Fibroblast of lung (primary cell): ENCODE results near the gene FBXO38. TPM values are rescaled to one million over a fixed set of nuclear protein-coding genes. Genes with fewer than 3 reads are reported as not detected.

Experiments
- DNase-seq, 2 donors: peaks; one replicate each; pipeline versions ENCODE4 v3.0.0 to v3.0.0-alpha.2; 2010; ENCODE audit warnings: low read depth in 2 of 2
- H2AFZ ChIP-seq: 2 replicates; pipeline ENCODE4 v1.5.1; 2012; ENCODE audit warnings: low read length, control low read depth, inconsistent platforms
- H3K27ac ChIP-seq: 2 replicates; pipeline ENCODE4 v1.5.1; 2011; ENCODE audit warnings: low read length, control low read depth; ENCODE audit not compliant: insufficient read depth
- H3K27me3 ChIP-seq: 2 replicates; pipeline ENCODE4 v1.5.1; 2011; ENCODE audit warnings: mild to moderate bottlenecking, low read length; ENCODE audit not compliant: control insufficient read depth, insufficient read depth
- H3K36me3 ChIP-seq: 2 replicates; pipeline ENCODE4 v1.5.1; 2011; ENCODE audit warnings: low read length; ENCODE audit not compliant: control insufficient read depth, insufficient read depth
- H3K4me1 ChIP-seq: 2 replicates; pipeline ENCODE4 v1.5.1; 2011; ENCODE audit warnings: low read length; ENCODE audit not compliant: control insufficient read depth, insufficient read depth; ENCODE audit errors: extremely low read depth
- H3K4me2 ChIP-seq: 2 replicates; pipeline ENCODE4 v1.5.1; 2011; ENCODE audit warnings: low read length, control low read depth; ENCODE audit not compliant: insufficient read depth; ENCODE audit errors: extremely low read depth
- H3K4me3 ChIP-seq, 4 experiments: fragments of 200-600 bp in 1 of 4; sonication (generic) in 1 of 4; replicated peaks in 1 of 4; 2 replicates each; pipeline ENCODE4 v1.5.1; 2011 to 2016; ENCODE audit warnings: low read length in 4 of 4, low read depth in 3 of 4, mild to moderate bottlenecking in 3 of 4, control low read depth in 2 of 4, inconsistent platforms in 1 of 4, mixed read lengths in 1 of 4; ENCODE audit not compliant: insufficient read depth in 1 of 4; ENCODE audit errors: control extremely low read depth in 1 of 4
- H3K79me2 ChIP-seq: 2 replicates; pipeline ENCODE4 v1.5.1; 2012; ENCODE audit warnings: mild to moderate bottlenecking, low read length, inconsistent platforms; ENCODE audit not compliant: control insufficient read depth, insufficient read depth
- H3K9ac ChIP-seq: 2 replicates; pipeline ENCODE4 v1.5.1; 2011; ENCODE audit warnings: mild to moderate bottlenecking, low read length, control low read depth; ENCODE audit not compliant: insufficient read depth
- H3K9me3 ChIP-seq: 2 replicates; pipeline ENCODE4 v1.5.1; 2012; ENCODE audit warnings: low read depth, low read length; ENCODE audit not compliant: control insufficient read depth, insufficient read depth
- H4K20me1 ChIP-seq: 2 replicates; pipeline ENCODE4 v1.5.1; 2011; ENCODE audit warnings: low read length; ENCODE audit not compliant: control insufficient read depth, insufficient read depth; ENCODE audit errors: extremely low read depth
- EZH2 ChIP-seq: IDR thresholded peaks from 2 replicates; pipeline ENCODE4 v1.5.1; 2012; ENCODE audit warnings: low read length, control low read depth, mild to moderate bottlenecking; ENCODE audit errors: missing control alignments
- polyA plus RNA-seq, 2 donors: library from polyadenylated mRNA; depleted of rRNA in 1 of 2; stranded (reverse) in 1 of 2; unstranded in 1 of 2; fragments of >200 nt; gene quantifications; 2 replicates each; pipeline ENCODE4 v1.2.1, GENCODE V29; 2011 to 2012; ENCODE audit warnings: missing spikeins in 1 of 2
- total RNA-seq: library from RNA; depleted of rRNA; stranded (reverse); fragments of >200 nt; gene quantifications from 2 replicates; pipeline ENCODE4 v1.2.1, GENCODE V29; 2014
- TF ChIP-seq, protein P1 (sequence below), 2 donors: IDR thresholded peaks in 1 of 2; conservative IDR thresholded peaks in 1 of 2; 1 replicate in 1 of 2; 2 replicates in 1 of 2; pipeline ENCODE4 v1.5.1; 2011 to 2012; ENCODE audit warnings: low read length in 2 of 2, control low read depth in 1 of 2, inconsistent platforms in 1 of 2, low read depth in 1 of 2, mild to moderate bottlenecking in 1 of 2

Gene FBXO38
- total and polyA plus RNA-seq, 2 donors (not counting 1 experiment from before 2014, with no cell fraction given) = 25.0 to 62.4 TPM

- H3K4me2 ChIP-seq = no peak overlapping the region
- H3K36me3 ChIP-seq = peaks cover 1% of the 10 kb centered on the region
- no peak for TF ChIP-seq EZH2
- TF ChIP-seq, protein P1, sequence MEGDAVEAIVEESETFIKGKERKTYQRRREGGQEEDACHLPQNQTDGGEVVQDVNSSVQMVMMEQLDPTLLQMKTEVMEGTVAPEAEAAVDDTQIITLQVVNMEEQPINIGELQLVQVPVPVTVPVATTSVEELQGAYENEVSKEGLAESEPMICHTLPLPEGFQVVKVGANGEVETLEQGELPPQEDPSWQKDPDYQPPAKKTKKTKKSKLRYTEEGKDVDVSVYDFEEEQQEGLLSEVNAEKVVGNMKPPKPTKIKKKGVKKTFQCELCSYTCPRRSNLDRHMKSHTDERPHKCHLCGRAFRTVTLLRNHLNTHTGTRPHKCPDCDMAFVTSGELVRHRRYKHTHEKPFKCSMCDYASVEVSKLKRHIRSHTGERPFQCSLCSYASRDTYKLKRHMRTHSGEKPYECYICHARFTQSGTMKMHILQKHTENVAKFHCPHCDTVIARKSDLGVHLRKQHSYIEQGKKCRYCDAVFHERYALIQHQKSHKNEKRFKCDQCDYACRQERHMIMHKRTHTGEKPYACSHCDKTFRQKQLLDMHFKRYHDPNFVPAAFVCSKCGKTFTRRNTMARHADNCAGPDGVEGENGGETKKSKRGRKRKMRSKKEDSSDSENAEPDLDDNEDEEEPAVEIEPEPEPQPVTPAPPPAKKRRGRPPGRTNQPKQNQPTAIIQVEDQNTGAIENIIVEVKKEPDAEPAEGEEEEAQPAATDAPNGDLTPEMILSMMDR (conservative IDR thresholded peaks at IDR 0.05 in 1 of 2, IDR thresholded peaks at IDR 0.05 in 1 of 2; ENCODE audit: low read depth in 1 of 2, low read length in 2 of 2) = no peak
- no peaks in the 10 kb centered on the region for H3K27me3 ChIP-seq
- H2AFZ ChIP-seq = no peak overlapping the region
- no peak for DNase-seq
- no peak overlapping the region for H3K4me3 ChIP-seq
- H3K9me3 ChIP-seq = no peaks in the 10 kb centered on the region
- H3K9ac ChIP-seq = no peak overlapping the region
- H3K27ac ChIP-seq = no peak overlapping the region
- H4K20me1 ChIP-seq = no peaks in the 10 kb centered on the region
- H3K4me1 ChIP-seq = no peaks in the 10 kb centered on the region
- H3K79me2 ChIP-seq = no peaks in the 10 kb centered on the region
Observed at GRCh38 chr5:148433826-148434225, 50.1 kb downstream of the FBXO38 start.

GRCh38 chr5:148436029-148436428 lies 52.3 kb downstream of the FBXO38 start:
- no peak for DNase-seq
- H3K27me3 ChIP-seq = no peaks in the 10 kb centered on the region
- TF ChIP-seq EZH2 = no peak
- TF ChIP-seq, protein P1 (conservative IDR thresholded peaks at IDR 0.05 in 1 of 2, IDR thresholded peaks at IDR 0.05 in 1 of 2; ENCODE audit: low read depth in 1 of 2, low read length in 2 of 2) = no peak
- no peaks in the 10 kb centered on the region for H3K4me1 ChIP-seq
- no peak overlapping the region for H3K9ac ChIP-seq
- no peak overlapping the region for H3K4me2 ChIP-seq
- no peaks in the 10 kb centered on the region for H4K20me1 ChIP-seq
- no peaks in the 10 kb centered on the region for H3K9me3 ChIP-seq
- no peaks in the 10 kb centered on the region for H3K79me2 ChIP-seq
- H3K36me3 ChIP-seq = peaks cover 3% of the 10 kb centered on the region
- no peak overlapping the region for H2AFZ ChIP-seq
- H3K4me3 ChIP-seq = no peak overlapping the region
- no peak overlapping the region for H3K27ac ChIP-seq

GRCh38 chr5:148437249-148437648 lies 53.5 kb downstream of the FBXO38 start:
- Histone ChIP-seq H3K4me1 (no peaks in the 10 kb centered on the region), H3K9me3 (no peaks in the 10 kb centered on the region), H3K4me2 (no peak overlapping the region), H3K4me3 (no peak overlapping the region), H3K79me2 (no peaks in the 10 kb centered on the region), H3K9ac (no peak overlapping the region), H3K27me3 (no peaks in the 10 kb centered on the region), H3K36me3 (peaks cover 5% of the 10 kb centered on the region), H3K27ac (no peak overlapping the region), H4K20me1 (no peaks in the 10 kb centered on the region), H2AFZ (no peak overlapping the region)
- TF ChIP-seq, protein P1 (conservative IDR thresholded peaks at IDR 0.05 in 1 of 2, IDR thresholded peaks at IDR 0.05 in 1 of 2; ENCODE audit: low read depth in 1 of 2, low read length in 2 of 2) = no peak
- TF ChIP-seq EZH2 = no peak
- peak in 1 of 2 donors; percentile 20 for DNase-seq
